ENCODE measurements around the gene TNRC18.
"Not testable (repeated sequence)": the region's sequence is repeated elsewhere in the genome, so short reads cannot be mapped to it uniquely, and the experiment has no call there.

Gene TNRC18

DNA sequence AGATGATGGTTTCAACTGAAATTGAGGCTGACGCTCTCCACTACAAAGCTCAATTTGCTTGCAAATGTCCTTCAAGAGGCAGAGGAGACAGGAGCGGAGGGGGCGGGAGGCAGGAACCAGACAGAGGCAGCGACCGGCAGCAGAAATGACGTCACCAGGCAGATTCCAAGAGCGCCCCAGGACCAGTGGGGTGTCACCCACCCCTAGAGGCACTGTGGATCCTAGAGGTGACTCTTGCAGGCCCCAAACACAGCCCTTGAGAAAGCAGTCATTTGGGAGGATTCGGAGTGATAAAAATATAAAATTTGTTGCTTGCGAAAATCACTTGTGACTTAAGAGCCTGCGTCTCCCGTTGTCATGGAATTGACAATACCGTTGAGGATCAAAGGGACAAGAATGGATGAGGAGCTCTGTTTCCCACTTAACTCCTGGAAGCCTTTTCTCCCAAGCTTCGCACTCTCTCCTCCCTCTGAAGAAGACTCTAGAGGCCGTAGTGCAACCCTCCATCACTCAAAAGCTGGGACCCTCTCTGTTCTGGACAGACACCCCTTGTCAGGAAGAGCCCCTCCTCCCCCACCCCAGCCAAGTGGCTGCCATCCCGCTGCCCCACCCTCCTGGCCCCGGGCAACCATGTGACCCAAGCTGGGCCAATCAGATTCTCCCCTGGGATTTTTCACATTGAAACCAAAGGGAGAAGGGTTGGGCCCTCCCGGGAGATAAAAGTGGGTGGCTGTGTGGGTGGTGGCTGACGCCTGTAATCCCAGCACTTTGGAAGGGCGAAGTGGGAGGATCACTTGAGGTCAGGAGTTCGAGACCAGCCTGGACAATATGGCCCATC lies 157.2 kb downstream of the TNRC18 start (continued):
- TF ChIP-seq, protein P1, sequence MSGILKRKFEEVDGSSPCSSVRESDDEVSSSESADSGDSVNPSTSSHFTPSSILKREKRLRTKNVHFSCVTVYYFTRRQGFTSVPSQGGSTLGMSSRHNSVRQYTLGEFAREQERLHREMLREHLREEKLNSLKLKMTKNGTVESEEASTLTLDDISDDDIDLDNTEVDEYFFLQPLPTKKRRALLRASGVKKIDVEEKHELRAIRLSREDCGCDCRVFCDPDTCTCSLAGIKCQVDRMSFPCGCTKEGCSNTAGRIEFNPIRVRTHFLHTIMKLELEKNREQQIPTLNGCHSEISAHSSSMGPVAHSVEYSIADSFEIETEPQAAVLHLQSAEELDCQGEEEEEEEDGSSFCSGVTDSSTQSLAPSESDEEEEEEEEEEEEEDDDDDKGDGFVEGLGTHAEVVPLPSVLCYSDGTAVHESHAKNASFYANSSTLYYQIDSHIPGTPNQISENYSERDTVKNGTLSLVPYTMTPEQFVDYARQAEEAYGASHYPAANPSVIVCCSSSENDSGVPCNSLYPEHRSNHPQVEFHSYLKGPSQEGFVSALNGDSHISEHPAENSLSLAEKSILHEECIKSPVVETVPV (CRISPR knock-in tag; IDR thresholded peaks at IDR 0.05) = no peak
- TF ChIP-seq ISL1 (CRISPR knock-in tag; IDR thresholded peaks at IDR 0.05) (no peak), ZFP30 (CRISPR knock-in tag; IDR thresholded peaks at IDR 0.05) (no peak), ZNF565 (CRISPR knock-in tag; conservative IDR thresholded peaks at IDR 0.05; ENCODE audit: low read depth) (no peak)

DNA sequence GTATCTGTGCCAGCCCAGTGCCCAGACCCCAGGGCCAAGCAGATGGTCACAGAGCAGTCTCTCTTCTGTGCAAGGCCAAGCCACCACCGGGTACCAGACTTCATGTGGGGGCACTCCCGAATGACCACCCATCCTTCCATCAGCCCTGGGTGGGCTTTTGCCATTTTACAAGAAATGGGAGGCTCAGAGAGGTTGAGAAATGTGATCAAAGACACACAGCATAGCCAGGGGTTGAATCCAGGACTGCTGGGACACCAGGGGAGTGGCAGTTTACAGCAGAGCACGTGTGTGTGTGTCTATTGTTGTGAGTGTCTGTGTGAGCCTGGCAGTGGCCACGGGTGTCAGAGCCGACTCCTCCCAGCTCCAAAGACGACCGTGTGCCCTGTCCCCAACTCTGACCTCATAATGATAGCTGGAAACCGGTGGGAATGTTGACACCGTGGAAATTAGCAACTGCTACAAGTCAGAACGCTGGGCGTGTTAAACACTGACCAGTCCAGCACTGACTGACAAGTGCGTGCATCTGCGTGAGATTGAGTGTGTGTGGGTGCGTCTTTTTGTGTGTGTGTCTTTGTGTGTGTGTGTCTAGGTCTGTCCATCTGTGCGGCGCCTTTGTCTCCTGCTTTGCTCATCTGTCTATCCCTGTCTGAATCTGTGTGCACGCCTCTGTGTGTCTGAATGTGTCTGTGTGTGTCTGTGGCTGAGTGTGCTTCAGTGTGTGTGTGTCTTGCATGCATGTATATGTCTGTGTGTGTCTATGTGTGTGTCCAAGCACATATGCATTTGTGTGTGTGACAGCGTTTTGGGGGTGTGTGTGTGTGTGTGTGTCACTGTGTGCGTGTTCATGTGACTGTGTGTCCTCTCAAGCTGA lies 158.1 kb downstream of the TNRC18 start:
- ATAC-seq = no peak

DNA sequence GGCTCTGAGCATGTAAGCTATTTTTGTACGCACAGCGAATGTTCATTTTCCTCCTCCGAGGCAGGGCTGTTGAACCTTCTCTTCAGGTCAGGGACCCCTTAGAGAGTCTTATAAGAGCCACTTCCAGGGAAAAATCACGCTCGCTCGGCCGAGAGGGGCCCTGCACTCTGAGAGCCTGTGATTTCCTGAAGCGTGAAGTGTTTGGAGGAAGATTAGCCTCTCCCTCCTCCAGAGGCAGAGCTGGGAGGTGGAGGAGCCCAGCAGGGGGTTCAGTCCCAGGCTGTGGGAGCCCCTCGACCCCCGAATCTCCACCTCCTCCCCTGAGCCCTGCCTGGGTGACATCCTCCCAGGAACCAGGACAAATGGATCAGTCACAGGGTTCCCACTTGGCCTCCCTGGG lies 160.6 kb downstream of the TNRC18 start:
- ATAC-seq = not testable (repeated sequence)

More for the DNA sequence above, 158.1 kb downstream of the TNRC18 start:
- TF ChIP-seq ZNF565 (CRISPR knock-in tag; conservative IDR thresholded peaks at IDR 0.05; ENCODE audit: low read depth) = no peak
- no peak for TF ChIP-seq RARB (CRISPR knock-in tag; IDR thresholded peaks at IDR 0.05)
- TF ChIP-seq PPARA (CRISPR knock-in tag; IDR thresholded peaks at IDR 0.05; ENCODE audit: borderline replicate concordance) = no peak
- no peak for TF ChIP-seq BACH2 (CRISPR knock-in tag; IDR thresholded peaks at IDR 0.05; ENCODE audit: borderline replicate concordance)
- TF ChIP-seq, protein P1 (CRISPR knock-in tag; IDR thresholded peaks at IDR 0.05) = no peak
- no peak for TF ChIP-seq ZNF70 (CRISPR knock-in tag; IDR thresholded peaks at IDR 0.05)
- TF ChIP-seq ISL1 (CRISPR knock-in tag; IDR thresholded peaks at IDR 0.05) = no peak
- TF ChIP-seq, protein P2, sequence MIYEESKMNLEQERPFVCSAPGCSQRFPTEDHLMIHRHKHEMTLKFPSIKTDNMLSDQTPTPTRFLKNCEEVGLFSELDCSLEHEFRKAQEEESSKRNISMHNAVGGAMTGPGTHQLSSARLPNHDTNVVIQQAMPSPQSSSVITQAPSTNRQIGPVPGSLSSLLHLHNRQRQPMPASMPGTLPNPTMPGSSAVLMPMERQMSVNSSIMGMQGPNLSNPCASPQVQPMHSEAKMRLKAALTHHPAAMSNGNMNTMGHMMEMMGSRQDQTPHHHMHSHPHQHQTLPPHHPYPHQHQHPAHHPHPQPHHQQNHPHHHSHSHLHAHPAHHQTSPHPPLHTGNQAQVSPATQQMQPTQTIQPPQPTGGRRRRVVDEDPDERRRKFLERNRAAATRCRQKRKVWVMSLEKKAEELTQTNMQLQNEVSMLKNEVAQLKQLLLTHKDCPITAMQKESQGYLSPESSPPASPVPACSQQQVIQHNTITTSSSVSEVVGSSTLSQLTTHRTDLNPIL (CRISPR knock-in tag; IDR thresholded peaks at IDR 0.05; ENCODE audit: low read depth) = no peak
- no peak for TF ChIP-seq TOX (CRISPR knock-in tag; IDR thresholded peaks at IDR 0.05; ENCODE audit: borderline replicate concordance)
- TF ChIP-seq, protein P3, sequence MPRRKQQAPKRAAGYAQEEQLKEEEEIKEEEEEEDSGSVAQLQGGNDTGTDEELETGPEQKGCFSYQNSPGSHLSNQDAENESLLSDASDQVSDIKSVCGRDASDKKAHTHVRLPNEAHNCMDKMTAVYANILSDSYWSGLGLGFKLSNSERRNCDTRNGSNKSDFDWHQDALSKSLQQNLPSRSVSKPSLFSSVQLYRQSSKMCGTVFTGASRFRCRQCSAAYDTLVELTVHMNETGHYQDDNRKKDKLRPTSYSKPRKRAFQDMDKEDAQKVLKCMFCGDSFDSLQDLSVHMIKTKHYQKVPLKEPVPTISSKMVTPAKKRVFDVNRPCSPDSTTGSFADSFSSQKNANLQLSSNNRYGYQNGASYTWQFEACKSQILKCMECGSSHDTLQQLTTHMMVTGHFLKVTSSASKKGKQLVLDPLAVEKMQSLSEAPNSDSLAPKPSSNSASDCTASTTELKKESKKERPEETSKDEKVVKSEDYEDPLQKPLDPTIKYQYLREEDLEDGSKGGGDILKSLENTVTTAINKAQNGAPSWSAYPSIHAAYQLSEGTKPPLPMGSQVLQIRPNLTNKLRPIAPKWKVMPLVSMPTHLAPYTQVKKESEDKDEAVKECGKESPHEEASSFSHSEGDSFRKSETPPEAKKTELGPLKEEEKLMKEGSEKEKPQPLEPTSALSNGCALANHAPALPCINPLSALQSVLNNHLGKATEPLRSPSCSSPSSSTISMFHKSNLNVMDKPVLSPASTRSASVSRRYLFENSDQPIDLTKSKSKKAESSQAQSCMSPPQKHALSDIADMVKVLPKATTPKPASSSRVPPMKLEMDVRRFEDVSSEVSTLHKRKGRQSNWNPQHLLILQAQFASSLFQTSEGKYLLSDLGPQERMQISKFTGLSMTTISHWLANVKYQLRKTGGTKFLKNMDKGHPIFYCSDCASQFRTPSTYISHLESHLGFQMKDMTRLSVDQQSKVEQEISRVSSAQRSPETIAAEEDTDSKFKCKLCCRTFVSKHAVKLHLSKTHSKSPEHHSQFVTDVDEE (CRISPR knock-in tag; IDR thresholded peaks at IDR 0.05) = no peak
- no peak for TF ChIP-seq SNAI2 (CRISPR knock-in tag; IDR thresholded peaks at IDR 0.05)
- TF ChIP-seq, protein P4, sequence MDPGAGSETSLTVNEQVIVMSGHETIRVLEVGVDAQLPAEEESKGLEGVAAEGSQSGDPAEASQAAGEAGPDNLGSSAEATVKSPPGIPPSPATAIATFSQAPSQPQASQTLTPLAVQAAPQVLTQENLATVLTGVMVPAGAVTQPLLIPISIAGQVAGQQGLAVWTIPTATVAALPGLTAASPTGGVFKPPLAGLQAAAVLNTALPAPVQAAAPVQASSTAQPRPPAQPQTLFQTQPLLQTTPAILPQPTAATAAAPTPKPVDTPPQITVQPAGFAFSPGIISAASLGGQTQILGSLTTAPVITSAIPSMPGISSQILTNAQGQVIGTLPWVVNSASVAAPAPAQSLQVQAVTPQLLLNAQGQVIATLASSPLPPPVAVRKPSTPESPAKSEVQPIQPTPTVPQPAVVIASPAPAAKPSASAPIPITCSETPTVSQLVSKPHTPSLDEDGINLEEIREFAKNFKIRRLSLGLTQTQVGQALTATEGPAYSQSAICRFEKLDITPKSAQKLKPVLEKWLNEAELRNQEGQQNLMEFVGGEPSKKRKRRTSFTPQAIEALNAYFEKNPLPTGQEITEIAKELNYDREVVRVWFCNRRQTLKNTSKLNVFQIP (CRISPR knock-in tag; IDR thresholded peaks at IDR 0.05; ENCODE audit: borderline replicate concordance, low read depth) = no peak
- no peak for TF ChIP-seq OSR1 (CRISPR knock-in tag; IDR thresholded peaks at IDR 0.05)

DNA sequence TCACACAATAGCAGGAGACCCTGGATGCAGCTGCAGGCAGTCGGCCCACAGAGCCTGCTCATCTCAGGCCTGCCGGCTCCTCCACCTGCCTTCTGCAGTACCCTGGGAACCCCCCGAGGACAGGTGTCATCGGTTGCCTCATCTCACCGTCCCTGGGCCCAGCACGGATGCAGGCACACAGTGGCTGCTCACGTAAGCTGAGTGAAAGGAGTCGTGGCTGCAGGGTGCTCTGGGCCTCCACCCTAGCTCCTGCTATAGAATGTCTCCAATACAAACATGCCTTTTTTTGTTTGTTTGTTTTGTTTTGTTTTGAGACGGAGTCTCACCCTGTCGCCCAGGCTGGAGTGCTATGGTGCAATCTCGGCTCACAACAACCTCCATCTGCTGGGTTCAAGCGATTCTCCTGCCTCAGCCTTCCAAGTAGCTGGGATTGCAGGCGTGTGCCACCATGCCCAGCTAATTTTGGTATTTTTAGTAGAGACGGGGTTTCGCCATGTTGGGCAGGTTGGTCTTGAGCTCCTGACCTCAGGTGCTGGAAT lies 163.0 kb downstream of the TNRC18 start:
- not testable (repeated sequence) for ATAC-seq
